ENCODE data around the gene KRT82. TPM values are rescaled to one million over a fixed set of nuclear protein-coding genes. Genes with fewer than 3 reads are reported as not detected.

KRT82 gene
- total RNA-seq, 1 experiment from 2014 or later: not detected

DNA sequence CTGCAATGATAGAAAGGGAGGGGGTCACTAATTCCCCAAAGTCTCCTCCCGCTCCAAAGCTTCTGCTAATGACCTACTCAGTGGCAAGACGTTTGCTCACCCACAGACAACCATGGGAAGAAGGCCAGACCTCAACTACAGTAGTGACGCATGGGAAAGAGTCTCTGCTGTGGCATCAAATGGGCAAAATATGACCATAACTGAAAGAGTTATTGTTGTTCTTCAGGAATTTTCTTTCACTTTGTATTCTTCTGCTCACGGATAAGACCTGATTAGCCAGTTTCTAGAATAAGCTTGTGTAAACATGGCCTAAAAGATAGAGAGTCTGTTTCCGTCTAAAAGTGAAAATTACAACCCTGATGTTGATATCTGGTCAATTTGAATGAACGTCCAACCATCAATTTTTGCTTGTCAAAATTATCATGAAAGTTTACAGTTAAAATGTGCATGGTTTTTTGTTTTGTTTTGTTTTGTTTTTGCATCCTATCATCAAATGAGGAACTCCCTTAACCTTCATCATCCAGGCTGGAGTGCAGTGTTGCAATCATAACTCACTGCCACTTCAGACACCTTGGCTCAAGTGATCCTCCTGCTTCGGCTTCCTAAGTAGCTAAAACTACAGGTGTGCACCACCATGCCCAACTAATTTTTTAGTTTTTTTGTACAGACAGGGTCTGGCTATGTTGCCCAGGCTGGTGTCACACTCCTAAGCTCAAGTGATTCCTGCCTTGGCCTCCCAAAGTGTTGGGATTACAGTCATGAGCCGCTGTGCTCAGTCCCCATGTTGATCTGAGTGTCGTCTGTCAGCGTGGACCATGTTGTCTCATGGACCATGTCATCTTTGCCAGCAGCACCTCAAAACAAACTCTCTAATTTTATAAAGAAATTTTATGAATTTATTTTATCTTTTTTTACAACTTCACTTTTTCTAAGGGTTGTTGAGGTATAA, 38.8 kb upstream of the KRT82 start:
- H2AK5ac ChIP-seq (ENCODE audit: insufficient read length, low read length): no peak overlapping the region
- H3K23me2 ChIP-seq (ENCODE audit: insufficient read length, low read depth, low read length, poor library complexity, severe bottlenecking): no peaks in the 10 kb centered on the region
- H2BK12ac ChIP-seq (ENCODE audit: insufficient read length, low read depth, low read length): no peak overlapping the region
- no peaks in the 10 kb centered on the region for H3K79me1 ChIP-seq (ENCODE audit: insufficient read depth, low read depth, low read length, poor library complexity, severe bottlenecking)
- no peak overlapping the region for H3K23ac ChIP-seq (ENCODE audit: insufficient read length, low read depth, low read length)
- no peak overlapping the region for H3K56ac ChIP-seq (ENCODE audit: insufficient read length, low read depth, low read length)
- no peak overlapping the region for H3T11ph ChIP-seq (ENCODE audit: low read length)
- H4K8ac ChIP-seq (replicated peaks; ENCODE audit: insufficient read length, low read depth, low read length): no peak overlapping the region
- H3K27ac ChIP-seq (ENCODE audit: insufficient read length, low read depth, low read length): no peak overlapping the region
- Mint-ChIP-seq H3K36me3 (ENCODE audit: insufficient read depth in 1 of 3, low read depth in 3 of 3) (no peaks in the 10 kb centered on the region), H3K4me1 (peaks cover 20 to 25% of the 10 kb centered on the region in 2 experiments), H3K4me3 (no peak overlapping the region), H3K27ac (no peak overlapping the region), H3K27me3 (ENCODE audit: low read depth) (peaks cover 18% of the 10 kb centered on the region), H3K9me3 (no peaks in the 10 kb centered on the region)
- no peaks in the 10 kb centered on the region for H3K79me2 ChIP-seq (ENCODE audit: insufficient read depth, low read length)
- H3K4me1 ChIP-seq (ENCODE audit: insufficient read depth, low read length): 0 out of 2 replicates have a peak, but pooled peaks cover 2% of the 10 kb centered on the region
- H3K18ac ChIP-seq (ENCODE audit: insufficient read length, low read depth, low read length): no peak overlapping the region
- H2AFZ ChIP-seq (ENCODE audit: low read length): no peak overlapping the region
- TF ChIP-seq, protein P1, sequence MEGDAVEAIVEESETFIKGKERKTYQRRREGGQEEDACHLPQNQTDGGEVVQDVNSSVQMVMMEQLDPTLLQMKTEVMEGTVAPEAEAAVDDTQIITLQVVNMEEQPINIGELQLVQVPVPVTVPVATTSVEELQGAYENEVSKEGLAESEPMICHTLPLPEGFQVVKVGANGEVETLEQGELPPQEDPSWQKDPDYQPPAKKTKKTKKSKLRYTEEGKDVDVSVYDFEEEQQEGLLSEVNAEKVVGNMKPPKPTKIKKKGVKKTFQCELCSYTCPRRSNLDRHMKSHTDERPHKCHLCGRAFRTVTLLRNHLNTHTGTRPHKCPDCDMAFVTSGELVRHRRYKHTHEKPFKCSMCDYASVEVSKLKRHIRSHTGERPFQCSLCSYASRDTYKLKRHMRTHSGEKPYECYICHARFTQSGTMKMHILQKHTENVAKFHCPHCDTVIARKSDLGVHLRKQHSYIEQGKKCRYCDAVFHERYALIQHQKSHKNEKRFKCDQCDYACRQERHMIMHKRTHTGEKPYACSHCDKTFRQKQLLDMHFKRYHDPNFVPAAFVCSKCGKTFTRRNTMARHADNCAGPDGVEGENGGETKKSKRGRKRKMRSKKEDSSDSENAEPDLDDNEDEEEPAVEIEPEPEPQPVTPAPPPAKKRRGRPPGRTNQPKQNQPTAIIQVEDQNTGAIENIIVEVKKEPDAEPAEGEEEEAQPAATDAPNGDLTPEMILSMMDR (conservative IDR thresholded peaks at IDR 0.05): no peak
- H3K9ac ChIP-seq (ENCODE audit: extremely low read depth, insufficient read length, low read length): no peak overlapping the region
- H4K20me1 ChIP-seq (ENCODE audit: control insufficient read depth, insufficient read depth, insufficient read length): no peaks in the 10 kb centered on the region
- WGBS (ENCODE audit: extremely low coverage, insufficient read length, low lambda C conversion rate): no CpG with 5 or more reads among the region's 10 CpGs
- H3K9me3 ChIP-seq (ENCODE audit: control insufficient read depth, low read depth, low read length): no peaks in the 10 kb centered on the region
- DNase-seq: no peak
- H3K27me3 ChIP-seq (ENCODE audit: insufficient read depth, low read length): peaks cover 3% of the 10 kb centered on the region; the same call in 1 of the 2 replicates
- H2BK20ac ChIP-seq (ENCODE audit: low read depth, low read length, poor library complexity, severe bottlenecking): no peak overlapping the region
- no peak overlapping the region for H3K14ac ChIP-seq (ENCODE audit: insufficient read depth, low read length)
- H2BK120ac ChIP-seq (ENCODE audit: low read depth, low read length, poor library complexity, severe bottlenecking): no peak overlapping the region
- no peak overlapping the region for H4K91ac ChIP-seq (ENCODE audit: insufficient read length, low read depth, low read length)
- H3K4ac ChIP-seq (ENCODE audit: low read depth, low read length): no peak overlapping the region
- H2BK15ac ChIP-seq (ENCODE audit: low read depth, low read length): no peak overlapping the region
- H2BK5ac ChIP-seq (ENCODE audit: insufficient read length, low read length): no peak overlapping the region
- H4K5ac ChIP-seq (ENCODE audit: insufficient read length, low read depth, low read length): no peak overlapping the region
- no peak overlapping the region for H3K4me2 ChIP-seq (ENCODE audit: insufficient read depth, insufficient read length, low read length)
